ENCODE data around the gene SLC12A9.

- TF ChIP-seq ZBTB20 (tag by site-specific recombination; IDR thresholded peaks at IDR 0.05) (no peak), CTCF (tag by site-specific recombination; IDR thresholded peaks at IDR 0.05) (no peak), ZNF214 (tag by site-specific recombination; IDR thresholded peaks at IDR 0.05; ENCODE audit: borderline replicate concordance) (no peak), ZNF211 (tag by site-specific recombination; IDR thresholded peaks at IDR 0.05; ENCODE audit: low read depth) (no peak), REST (tag by site-specific recombination; IDR thresholded peaks at IDR 0.05) (no peak), ZNF23 (tag by site-specific recombination; IDR thresholded peaks at IDR 0.05; ENCODE audit: borderline replicate concordance) (no peak)
Observed at GRCh38 chr7:100847360-100847759, 5.2 kb upstream of the SLC12A9 start.
